ENCODE data around the gene NDOR1.

The NDOR1 gene

DNA sequence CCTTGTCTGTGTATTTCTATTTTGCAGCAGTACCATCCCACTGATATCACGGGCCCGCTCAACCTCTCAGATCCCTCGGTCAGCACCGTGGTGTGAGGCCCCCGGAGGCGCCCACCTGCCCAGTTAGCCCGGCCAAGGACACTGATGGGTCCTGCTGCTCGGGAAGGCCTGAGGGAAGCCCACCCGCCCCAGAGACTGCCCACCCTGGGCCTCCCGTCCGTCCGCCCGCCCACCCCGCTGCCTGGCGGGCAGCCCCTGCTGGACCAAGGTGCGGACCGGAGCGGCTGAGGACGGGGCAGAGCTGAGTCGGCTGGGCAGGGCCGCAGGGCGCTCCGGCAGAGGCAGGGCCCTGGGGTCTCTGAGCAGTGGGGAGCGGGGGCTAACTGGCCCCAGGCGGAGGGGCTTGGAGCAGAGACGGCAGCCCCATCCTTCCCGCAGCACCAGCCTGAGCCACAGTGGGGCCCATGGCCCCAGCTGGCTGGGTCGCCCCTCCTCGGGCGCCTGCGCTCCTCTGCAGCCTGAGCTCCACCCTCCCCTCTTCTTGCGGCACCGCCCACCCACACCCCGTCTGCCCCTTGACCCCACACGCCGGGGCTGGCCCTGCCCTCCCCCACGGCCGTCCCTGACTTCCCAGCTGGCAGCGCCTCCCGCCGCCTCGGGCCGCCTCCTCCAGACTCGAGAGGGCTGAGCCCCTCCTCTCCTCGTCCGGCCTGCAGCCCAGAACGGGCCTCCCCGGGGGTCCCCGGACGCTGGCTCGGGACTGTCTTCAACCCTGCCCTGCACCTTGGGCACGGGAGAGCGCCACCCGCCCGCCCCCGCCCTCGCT is 37.5 kb upstream of the NDOR1 start:
- no peak for FAIRE-seq

DNA sequence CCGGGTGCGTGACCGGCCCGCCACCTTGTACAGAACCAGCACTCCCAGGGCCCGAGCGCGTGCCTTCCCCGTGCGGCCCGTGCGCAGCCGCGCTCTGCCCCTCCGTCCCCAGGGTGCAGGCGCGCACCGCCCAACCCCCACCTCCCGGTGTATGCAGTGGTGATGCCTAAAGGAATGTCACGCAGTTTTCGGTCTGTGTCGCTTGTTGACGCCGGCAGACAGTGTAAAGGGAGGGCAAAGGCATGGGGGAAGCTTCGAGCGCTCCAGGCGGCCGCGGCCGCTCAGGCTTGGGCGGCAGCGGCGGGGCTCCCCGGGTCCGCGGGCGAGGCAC is 37.0 kb upstream of the NDOR1 start:
- no peak for FAIRE-seq

DNA sequence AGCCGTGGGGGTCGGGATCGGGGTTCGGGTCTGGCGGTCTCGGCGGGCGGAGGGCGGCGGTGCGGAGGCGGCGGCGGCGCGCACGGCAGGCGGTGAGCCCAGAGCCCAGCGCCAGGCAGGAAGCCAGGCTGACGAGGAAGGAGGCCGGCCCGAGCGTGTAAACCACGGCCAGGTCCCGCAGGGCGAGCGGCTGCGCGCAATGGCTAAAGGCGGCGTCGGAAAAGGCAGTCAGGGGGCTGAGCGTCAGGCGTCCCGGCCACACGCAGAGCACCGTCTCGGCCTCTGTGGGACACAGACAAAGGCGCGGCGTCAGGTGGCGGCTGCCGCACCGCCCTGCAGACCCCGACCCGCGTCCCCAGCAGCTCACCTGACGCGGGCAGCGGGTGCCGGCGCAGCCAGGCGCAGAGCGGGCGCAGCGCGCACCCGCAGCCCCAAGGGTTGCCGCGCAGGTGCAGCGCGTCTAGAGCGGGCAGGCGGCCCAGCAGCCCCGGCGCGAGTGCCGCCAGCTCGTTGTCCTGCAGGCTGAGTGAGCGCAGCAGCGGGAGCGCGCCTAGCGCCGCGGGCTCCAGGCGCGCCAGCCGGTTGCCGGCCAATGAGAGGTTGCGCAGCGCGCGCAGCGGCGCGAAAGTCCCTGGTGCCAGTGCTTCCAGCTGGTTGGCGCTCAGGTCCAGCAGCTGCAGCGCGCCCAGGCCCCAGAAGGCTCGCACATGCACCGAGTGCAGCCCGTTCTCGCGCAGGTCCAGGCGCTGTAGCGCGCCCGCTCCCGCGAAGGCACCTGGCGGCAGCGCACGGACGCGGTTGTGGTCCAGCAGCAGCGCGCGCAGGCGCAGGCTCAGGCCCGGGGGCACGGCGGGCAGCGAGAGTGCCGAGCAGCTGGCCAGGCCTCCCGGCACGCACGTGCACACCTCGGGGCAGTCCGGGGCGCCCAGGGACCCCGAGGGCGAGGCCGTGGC is 36.3 kb upstream of the NDOR1 start:
- no peak for FAIRE-seq

DNA sequence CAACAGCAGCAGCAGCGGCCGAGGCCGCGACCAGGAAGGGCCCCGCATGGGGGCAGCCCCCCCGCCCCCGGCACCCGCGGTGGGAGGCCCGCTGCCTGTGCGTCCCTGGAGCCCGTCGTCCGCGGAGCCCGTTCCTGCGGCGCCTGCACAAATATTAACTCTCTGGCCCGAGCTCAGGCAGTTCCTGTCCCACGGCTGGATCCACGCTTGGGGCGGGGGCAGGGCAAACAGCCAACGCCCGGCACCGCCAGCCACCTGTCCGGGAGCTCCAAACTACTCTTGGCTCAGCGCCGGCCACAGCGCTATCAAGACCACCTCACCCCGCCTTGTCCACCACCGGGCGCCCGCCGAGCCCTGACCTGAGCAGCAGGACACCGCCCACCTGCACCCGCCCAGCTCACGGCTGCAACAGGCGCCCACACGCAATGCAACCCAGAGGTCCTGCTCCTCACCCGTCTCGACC is 35.6 kb upstream of the NDOR1 start, which contains the start of gene LRRC26:
Gene LRRC26, minus strand, starts transcription at position 156 of the 463 bp plus-strand sequence. Its CDS starts 108 bp downstream, at position 48.
- no peak for FAIRE-seq

DNA sequence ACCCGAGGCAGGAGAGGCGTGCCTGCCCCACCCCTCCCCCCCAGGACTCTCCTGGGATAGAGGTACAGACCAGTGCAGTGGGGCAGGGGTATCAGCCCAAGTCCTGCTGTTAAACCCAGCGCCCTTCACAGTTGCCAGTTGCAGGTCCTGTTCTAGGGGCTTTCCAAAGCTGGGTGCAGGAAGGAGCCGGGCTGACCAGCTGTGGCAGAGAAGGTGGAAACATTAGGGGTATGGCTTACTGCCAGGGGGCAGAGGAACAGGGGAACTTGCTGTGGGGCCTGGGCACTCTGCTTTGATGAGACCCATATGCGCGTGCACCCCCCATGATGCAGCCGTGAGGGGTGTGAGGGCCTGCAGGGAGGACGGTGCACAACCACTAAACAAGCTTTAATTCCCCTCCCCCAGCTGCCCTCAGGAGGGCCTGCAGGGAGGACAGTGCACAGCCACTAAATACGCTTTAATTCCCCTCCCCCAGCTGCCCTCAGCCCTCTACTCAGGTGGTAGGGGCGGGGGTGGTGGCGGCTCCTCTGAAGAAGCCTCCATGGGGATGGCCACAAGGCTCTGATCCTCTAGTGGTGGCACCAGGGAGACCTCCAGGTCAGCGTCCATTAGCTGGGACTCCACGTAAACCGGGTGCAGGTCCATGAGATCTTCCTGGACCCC is 34.9 kb upstream of the NDOR1 start:
- no peak for FAIRE-seq

DNA sequence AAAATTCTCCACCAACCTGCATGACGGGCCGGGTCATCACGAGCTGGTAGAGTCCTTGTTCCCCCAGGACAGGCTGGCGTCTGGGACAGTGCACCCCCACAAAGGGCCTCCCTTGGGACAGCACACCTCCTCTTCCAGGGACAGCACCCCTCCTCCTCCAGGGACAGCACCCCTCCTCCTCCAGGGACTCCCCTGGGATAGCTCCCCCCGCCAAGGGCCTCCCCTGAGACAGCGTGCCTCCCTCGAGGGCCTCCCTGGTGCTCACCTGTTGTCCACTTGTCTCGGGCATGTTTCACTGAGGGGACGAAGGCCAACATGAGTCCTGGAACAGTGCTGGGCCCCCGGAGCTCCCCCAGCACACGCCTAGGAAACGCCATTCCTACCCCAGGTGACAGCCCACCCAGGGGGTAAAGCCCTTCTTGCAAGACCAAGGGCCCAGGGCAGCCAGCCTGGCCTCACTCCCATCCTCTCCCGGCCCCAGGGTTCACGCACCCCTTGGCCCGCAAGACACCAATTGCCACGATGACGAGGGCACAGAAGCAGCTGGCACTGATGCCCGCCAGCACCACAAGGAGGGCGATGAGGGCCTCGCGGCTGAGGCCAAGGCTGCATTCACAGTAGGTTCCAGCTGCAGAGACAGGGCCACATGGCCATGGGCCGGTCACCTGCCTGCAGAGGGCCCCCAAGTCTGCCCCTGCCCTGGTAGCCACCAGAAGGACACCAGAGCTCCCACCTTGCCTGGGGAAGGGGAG is 34.2 kb upstream of the NDOR1 start:
- no peak for FAIRE-seq

DNA sequence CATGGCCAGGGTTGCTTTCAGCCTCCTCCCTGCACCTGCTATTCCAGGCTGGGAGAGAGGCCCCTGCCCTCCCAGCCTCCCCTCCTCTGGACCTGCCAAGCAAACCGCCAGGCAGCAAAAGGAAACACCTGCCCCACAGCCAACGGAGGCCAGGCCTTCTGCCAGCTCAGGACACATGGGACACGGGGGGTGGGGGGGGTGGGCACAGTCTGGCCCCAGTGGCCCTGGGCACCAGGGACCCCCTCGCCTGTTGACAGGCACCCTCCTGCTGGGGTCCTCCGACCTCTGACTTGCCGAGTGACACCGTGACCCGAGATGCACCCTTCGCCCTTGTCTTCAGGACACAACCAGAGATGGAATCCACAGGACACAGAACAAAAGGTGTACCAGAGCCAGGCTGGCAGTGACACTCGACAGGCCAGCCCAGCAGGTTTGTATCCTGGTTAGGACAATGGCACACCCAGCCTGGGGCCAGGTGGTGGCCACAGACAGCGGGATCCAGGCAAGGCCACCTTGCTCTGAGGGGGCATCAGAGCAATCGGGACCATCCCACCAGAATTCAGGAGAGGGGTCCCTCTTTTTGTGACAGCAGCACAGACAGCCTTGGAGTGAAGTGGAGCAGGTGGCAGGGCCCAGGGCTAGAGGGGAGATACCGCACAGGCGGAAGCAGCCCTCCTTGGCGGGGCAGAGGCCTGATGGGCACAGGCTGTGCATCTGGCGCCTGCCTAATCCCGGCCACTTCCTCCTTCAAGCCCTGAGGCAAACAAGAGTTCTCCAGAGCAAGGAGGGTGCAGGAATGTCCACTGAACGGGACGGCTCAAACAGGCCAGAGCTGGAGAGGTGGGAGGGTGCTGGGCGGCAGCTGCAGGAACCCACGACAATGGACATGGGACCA is 32.4 kb upstream of the NDOR1 start:
- FAIRE-seq, result no peak

DNA sequence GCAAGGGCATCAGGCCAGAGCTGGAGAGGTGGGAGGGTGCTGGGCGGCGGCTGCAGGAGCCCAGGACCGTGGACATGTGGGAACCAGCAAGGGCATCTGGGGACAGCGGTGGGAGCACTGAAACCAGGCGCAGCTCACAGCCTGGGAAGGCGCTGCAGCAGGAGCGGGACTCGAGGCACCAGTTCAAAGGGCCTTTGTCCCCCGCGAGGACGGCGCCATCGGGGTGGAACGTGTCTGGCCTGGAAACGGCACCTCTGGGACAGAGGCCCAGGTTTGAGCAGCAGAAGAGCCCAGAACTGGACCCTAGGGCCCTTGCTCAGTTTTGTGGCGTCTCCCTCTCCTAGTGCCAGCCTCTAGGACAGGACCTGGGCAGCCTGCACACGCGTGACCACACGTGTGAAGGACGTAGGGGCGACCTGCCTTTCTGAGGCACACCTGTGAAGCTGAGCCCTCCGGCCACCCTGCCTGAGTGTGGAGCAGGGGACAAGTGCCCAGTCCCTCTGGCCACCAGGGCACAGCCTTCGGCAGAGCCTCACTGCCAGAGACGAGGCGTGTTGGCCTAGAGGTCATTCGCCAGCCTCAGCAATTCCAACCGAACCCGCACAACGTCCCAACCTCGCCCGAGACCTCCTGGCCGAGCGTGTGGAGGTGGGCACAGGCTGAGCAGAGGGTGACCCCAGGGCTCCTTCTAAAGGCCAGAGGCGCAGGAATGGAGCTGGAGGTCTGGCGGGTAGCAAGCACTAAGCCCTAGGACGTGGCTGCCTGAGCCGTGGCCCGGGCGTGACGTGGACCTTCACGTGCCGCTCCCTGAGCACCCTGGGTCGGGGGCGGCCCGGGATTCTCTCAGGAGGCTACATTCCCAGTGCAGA is 31.5 kb upstream of the NDOR1 start:
- no peak for FAIRE-seq

DNA sequence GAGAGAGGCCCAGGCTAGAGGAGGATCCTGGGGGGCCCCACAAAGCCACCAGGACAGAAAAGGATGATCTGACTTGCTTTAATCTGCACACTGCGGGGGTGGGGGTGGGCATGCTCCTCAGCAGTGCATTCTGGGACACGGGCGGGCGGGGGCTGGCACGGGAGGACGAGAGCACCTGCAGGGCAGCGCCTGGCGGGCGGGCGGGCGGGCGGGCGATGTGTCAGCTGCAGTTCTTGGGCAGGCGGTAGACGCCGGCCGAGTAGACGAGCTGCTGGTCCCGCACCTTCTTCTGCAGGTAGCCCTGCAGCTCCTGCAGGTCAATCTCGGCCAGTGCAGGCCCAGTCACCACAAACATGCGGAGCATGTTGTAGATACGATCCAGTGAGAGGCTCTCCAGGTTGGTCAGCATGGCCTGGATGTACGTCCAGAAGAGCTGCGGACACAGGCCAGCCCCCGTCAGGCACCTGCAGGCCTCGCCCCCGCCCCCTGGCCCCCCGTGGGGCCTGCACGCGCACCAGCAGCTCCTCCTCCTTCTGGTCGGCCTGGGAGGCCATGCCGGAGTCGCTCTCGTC is 30.7 kb upstream of the NDOR1 start:
- no peak for FAIRE-seq

DNA sequence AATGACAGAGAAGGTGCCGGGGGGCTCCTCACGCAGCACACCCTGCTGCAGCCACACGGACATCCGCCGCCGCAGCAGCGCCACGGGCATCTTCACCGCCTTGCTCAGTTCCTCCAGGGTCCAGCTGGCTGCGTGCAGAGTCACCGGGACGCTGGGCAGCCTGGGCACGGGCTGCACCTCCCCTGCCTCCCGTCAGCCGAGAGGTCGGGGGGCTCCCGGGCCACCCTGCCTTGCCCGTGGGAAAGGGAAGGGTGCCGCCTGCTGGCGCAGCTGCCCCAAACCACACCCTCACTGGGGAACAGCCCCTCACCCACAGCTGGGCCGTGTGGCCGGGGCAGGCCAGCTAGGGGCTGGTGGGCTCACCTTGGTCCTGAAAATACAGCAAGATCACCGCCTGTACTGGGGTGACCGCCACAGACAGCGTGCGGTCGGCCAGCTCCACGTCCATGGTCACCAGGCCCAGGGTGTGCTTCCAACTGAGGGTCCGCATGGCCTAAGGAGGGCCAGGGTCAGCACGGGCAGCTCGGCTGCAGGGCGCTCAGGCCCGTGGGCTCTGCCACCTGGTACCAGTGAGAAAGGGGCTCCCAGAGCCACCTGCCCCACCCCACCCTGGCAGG is 30.0 kb upstream of the NDOR1 start:
- FAIRE-seq, result no peak

DNA sequence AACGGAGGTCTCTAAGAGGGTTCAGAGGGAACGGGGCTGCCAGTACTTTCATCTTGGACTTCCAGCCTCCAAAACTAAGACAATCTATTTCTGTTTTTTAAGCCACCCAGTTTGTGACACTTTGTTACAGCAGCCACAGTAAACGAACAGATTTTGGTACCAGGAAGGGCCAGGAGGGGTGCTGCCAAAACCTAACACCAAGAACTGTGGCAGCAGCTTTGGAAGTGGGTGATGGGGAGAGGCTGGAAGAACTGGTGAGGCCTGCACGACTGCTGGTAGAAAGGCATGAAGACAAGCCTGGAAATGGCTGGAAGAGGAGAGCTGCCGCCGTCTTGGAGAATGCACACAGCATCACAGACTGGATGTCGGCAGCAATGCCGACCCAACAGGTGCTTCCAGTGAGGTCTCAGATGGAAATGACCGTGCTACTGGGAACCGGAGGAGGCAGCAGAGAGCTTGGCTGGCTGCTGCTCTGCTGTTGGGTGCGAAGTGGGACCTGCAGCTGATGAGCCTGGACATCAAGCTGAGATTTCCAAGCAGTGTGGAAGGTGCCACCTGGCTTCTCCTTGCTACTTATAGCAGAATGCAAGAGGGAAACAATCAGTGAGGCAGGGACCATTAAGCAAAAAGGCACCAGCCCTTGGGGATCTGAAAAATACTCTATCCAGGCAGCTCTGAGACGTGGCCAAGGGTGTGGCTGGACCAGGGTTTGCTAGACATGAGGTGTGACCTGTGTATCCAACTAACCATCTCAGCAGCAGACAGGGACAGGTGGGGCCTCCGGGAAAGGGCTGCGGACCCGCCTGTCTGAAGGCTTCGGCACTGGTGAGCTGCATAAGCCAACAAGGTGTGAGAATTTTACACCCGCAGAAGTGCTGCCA is 29.0 kb upstream of the NDOR1 start:
- FAIRE-seq, result no peak

DNA sequence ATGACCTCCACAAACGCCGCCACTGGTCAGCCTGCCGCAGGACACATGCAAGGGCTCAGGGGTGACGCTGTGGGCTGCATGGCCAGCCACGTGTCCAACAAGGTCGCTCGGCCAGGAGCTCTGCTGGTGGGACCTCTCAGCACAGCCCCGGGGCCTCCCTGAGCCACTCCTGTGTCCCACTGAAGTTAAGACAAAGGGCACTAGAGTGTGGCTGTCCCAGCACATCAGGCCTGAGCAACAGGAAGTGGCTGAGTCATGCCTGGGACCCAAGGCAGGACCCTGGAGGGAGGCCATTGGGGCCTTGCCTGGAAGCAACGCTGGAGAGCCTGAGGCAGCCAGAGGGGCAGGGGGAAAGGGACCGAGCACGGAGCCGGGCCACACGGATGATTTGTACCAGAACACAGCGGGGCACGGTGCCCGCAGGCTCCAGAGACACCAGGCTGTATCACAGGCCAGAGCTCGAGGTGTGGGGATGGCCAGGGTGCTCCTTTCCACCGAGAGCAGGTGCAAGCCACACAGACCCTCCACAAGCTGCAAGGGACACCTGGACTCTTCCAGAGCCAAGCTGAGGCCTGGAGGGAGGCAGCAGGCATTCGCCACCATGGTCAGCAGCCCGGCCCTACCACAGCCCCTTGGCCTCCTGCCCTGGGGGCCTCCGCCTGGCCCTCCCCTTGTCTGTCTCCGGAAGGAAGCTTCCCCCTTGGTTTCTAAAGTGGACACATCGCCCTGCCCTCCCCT is 27.1 kb upstream of the NDOR1 start:
- no peak for FAIRE-seq

DNA sequence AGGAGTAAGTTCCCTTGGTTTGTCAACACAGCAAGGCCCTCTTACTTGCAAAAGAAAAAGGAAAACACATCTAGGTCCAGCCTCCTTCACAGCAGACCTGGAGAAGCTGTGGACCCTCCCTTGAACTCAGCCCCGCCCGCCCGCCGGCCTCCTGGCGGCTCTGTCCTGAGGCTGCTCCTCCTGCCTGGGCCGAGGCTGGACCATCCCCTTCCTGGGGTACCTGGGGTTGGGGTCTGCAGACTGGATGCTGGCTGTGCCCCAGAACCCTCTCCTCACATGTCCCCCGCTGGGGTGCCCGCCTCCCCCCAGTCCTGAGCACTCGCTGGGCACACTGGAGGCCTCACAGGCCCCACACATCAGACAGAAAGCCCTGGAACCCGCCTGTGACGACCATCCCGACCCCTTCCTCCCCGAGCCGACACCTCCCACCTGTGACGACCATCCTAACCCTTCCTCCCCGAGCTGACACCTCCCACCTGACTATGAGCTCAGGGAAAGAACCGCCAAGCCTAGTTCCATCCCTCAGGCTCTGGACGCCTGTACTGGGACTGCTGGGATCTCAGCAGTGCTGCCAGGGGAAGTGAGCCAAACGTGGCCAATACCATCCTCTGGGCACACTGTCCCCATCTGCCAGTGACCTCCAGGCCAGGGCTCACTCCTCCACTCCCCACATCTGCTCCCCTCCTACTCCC is 26.4 kb upstream of the NDOR1 start:
- no peak for FAIRE-seq

DNA sequence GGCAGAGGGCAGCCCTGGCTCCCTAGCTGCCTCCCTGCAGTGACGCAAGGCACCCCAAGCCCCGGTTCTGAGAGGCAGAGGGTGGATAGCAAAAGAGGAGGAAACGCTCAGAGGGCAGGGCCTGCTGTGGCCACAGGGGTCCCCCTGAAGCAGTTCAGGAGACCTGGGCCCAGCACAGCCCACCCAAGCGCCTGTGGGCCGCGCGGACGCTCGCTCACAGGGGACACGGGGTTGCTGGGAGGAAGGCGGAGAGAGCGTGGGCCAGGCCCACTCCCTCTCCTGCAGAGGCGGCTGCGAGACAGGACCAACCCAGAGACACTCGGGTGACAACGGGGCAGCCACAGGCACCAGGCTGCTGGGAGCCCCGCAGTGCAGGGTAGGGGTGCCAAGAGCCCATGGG is 25.7 kb upstream of the NDOR1 start:
- FAIRE-seq, result no peak

DNA sequence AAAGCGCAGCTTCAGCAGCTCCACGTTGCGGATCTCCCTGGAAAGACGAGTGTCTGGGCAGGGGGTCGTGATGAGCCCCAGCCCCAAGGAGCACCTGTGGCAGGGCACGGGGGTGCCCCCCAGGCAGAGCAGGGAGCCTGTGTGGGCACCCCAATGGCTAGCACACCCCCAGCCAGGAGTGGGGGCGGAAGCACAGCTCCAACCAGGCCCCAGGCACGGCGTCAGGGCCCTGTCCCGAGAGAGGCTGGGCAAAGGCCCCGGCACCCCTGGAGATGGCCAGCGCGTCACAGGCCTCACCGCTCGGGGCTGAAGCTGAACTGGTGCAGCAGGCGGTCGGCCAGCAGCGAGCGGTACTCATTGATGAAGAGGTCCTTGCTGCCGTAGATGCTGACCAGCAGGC is 25.0 kb upstream of the NDOR1 start:
- FAIRE-seq, result no peak

DNA sequence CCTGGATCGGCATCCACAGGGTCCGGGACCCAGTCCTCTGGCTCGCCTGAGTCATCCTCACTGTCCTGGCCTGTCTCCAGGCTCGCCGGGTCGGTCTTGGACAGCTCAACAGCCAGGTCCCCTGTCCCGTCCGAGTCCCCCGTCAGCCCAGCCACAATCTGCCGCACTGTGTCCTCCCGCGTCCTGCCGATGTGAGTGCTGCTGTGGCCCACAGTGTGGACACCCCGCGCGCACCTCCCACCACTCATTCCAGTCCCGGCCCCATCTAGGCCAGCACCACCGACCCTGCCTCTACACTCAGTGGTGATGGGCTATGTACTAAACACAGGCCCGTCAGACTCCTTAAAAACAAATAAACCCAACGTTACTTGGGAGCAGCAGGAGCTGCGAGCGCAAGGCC is 23.8 kb upstream of the NDOR1 start:
- FAIRE-seq, result no peak

DNA sequence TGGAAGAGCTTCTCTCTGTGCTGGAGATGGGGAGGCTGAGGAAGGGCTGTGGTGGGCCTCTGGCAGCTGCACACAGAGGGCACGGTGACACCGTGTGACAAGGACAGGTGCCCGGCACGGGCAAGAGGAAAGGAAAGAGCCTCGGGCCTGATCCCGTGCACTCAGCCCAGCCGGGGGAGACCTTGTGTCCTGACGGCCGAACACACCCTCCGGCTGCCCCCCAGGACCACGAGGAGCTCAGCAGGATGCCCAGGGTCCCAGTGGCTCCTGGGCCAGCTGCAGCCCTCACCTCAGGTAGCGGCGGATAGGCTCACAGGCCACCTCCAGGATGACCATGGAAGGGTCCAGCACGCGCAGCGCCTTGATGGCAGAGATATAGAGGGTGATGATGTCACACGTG is 22.7 kb upstream of the NDOR1 start:
- no peak for FAIRE-seq

All from TTC549 (cell line).